MM.1S (cell line): Measurements from ENCODE around the gene ANKRD13B.

Source experiments
- CTCF ChIP-seq: fragments of 300-600 bp; sonication (generic); IDR thresholded peaks from 2 replicates; pipeline ENCODE4 v1.5.1; 2016; ENCODE audit warnings: antibody characterized with exemption, low read length, mixed read lengths
- EZH2 ChIP-seq: fragments of 300-600 bp; sonication (generic); optimal IDR thresholded peaks from 2 replicates; pipeline ENCODE3; 2017; ENCODE audit warnings: low read depth, mild to moderate bottlenecking, antibody characterized with exemption, low read length, mixed read lengths
- EZH2phosphoT487 ChIP-seq: fragments of 300-600 bp; sonication (generic); IDR thresholded peaks from 2 replicates; pipeline ENCODE4 v1.6.1; 2018; ENCODE audit warnings: antibody characterized with exemption, low read length

GRCh38 chr17:29576214-29577000 is 16.5 kb upstream of the ANKRD13B start:
- TF ChIP-seq EZH2 (no peak), CTCF (no peak), EZH2phosphoT487 (no peak)
